Mesenteric fat pad (tissue), 1 donor: ENCODE data around the gene ADAR. TPM values are rescaled to one million over a fixed set of nuclear protein-coding genes. Genes with fewer than 3 reads are reported as not detected.
A peak's percentile ranks its signal among the peaks of the same experiment; 100 is the strongest.

ENCODE experiments used
- DNase-seq: peaks from one replicate; pipeline ENCODE4 v3.0.0-alpha.2; 2020; ENCODE audit warnings: low spot score
- total RNA-seq: library from RNA; stranded (reverse); fragmentation: NEBNext Ultra II Directional; extraction: Animal tissue kit (Norgen Biotek cat#: 25700); gene quantifications from one replicate; pipeline ENCODE4 v1.2.1, GENCODE V29; 2021
- donor health status: DM: yes; HTN: yes; CAD: no.

ADAR gene
- total RNA-seq, 1 donor from 2014 or later = 137 TPM

- DNase-seq = peak; percentile 99
Measured at GRCh38 chr1:154558720-154559465, 49.1 kb downstream of the ADAR start.

- DNase-seq = peak; percentile 92
Measured at GRCh38 chr1:154557939-154558719, 49.9 kb downstream of the ADAR start, which contains the start of gene UBE2Q1. TSS of gene UBE2Q1 (minus strand) at chr1:154558662. CDS start at chr1:154558553, 109 bp downstream.

- no peak for DNase-seq
Measured at GRCh38 chr1:154557248-154557938, 50.6 kb downstream of the ADAR start.

- no peak for DNase-seq
Measured at GRCh38 chr1:154556422-154556821, 51.6 kb downstream of the ADAR start.

GRCh38 chr1:154553056-154554030, 54.6 kb downstream of the ADAR start:
- no peak for DNase-seq

- no peak for DNase-seq
Measured at GRCh38 chr1:154552036-154552435, 56.0 kb downstream of the ADAR start.

GRCh38 chr1:154551474-154551873, 56.5 kb downstream of the ADAR start:
- no peak for DNase-seq

GRCh38 chr1:154550657-154551056, 57.3 kb downstream of the ADAR start:
- DNase-seq = no peak

- no peak for DNase-seq
Measured at GRCh38 chr1:154550070-154550469, 57.9 kb downstream of the ADAR start.

- DNase-seq = no peak
Measured at GRCh38 chr1:154549202-154549770, 58.7 kb downstream of the ADAR start.

GRCh38 chr1:154548028-154548427, 60.0 kb downstream of the ADAR start:
- no peak for DNase-seq

GRCh38 chr1:154547105-154547732, 60.8 kb downstream of the ADAR start:
- no peak for DNase-seq

- no peak for DNase-seq
Measured at GRCh38 chr1:154546264-154547063, 61.5 kb downstream of the ADAR start.

GRCh38 chr1:154541231-154541630, 66.8 kb downstream of the ADAR start:
- DNase-seq = no peak

- DNase-seq = no peak
Measured at GRCh38 chr1:154539486-154540483, 68.2 kb downstream of the ADAR start.

GRCh38 chr1:154536570-154536969, 71.4 kb downstream of the ADAR start:
- no peak for DNase-seq

- no peak for DNase-seq
Measured at GRCh38 chr1:154533952-154534844, 73.8 kb downstream of the ADAR start.
